ENCODE results near the gene KCNMA1. TPM values are rescaled to one million over a fixed set of nuclear protein-coding genes. Genes with fewer than 3 reads are reported as not detected.

The KCNMA1 gene
- total RNA-seq, 1 experiment from 2014 or later: 0.49 TPM

- Histone ChIP-seq H3K4me3 (replicated peaks in 1 of 2; ENCODE audit: low read depth in 1 of 2, low read length in 2 of 2) (no peak overlapping the region), H4K20me1 (ENCODE audit: insufficient read depth) (no peaks in the 10 kb centered on the region), H3K9me2 (ENCODE audit: insufficient read depth) (no peaks in the 10 kb centered on the region), H3K4me1 (ENCODE audit: control insufficient read depth in 1 of 2, insufficient read depth in 2 of 2, low read length in 2 of 2) (no peaks in the 10 kb centered on the region), H2AFZ (ENCODE audit: low read depth, low read length, poor library complexity, severe bottlenecking) (no peak overlapping the region), H3K27ac (ENCODE audit: low read depth, low read length) (no peak overlapping the region), H3K79me2 (ENCODE audit: insufficient read depth, low read length) (no peaks in the 10 kb centered on the region), H3K36me3 (ENCODE audit: control insufficient read depth in 1 of 2, insufficient read depth in 2 of 2, low read length in 2 of 2) (no peaks in the 10 kb centered on the region), H3K4me2 (ENCODE audit: low read length) (no peak overlapping the region), H3K9me3 (ENCODE audit: control insufficient read depth in 1 of 2, insufficient read depth in 1 of 2, low read depth in 1 of 2, low read length in 2 of 2) (no peaks in the 10 kb centered on the region), H3K27me3 (ENCODE audit: insufficient read depth, low read length) (peaks cover 28% of the 10 kb centered on the region), H3K9ac (ENCODE audit: low read length) (no peak overlapping the region)
- CTCF ChIA-PET: no interaction called here
- intact Hi-C loops (cut with micrococcal nuclease): no loop called here
- no peak for ATAC-seq
- POLR2A ChIA-PET: no interaction called here
- RAD21 ChIA-PET (ENCODE audit: low non-redundant PET in 1 of 2, low total read pairs in 2 of 2, uncharacterized antibody in 2 of 2, unreplicated experiment in 2 of 2): no interaction called here
- BruUV-seq (replicated peaks): no TSS peak
- no peak for DNase-seq (ENCODE audit: low read depth, low spot score)
- TF ChIP-seq ZFX (IDR thresholded peaks at IDR 0.05) (no peak), FOSL1 (IDR thresholded peaks at IDR 0.05; ENCODE audit: low read depth) (no peak), CTCF (IDR thresholded peaks at IDR 0.05 in 2 of 3, conservative IDR thresholded peaks at IDR 0.05 in 1 of 3; ENCODE audit: borderline replicate concordance in 1 of 3, insufficient read depth in 1 of 3, low read depth in 2 of 3, low read length in 2 of 3) (no peak), ZNF274 (IDR thresholded peaks at IDR 0.05; ENCODE audit: low read depth, low read length) (no peak), CEBPB (IDR thresholded peaks at IDR 0.05; ENCODE audit: low read depth) (no peak), CBX3 (IDR thresholded peaks at IDR 0.05; ENCODE audit: low read depth) (no peak), POLR2A (IDR thresholded peaks at IDR 0.05; ENCODE audit: borderline replicate concordance, extremely low read depth, insufficient read depth, insufficient read length) (no peak), ZBTB33 (IDR thresholded peaks at IDR 0.05; ENCODE audit: extremely low read depth, insufficient replicate concordance, low read length) (no peak), SRF (IDR thresholded peaks at IDR 0.05; ENCODE audit: low read depth) (no peak), RAD21 (IDR thresholded peaks at IDR 0.05; ENCODE audit: low read depth) (no peak), SIN3A (IDR thresholded peaks at IDR 0.05; ENCODE audit: low read depth) (no peak), POLR2AphosphoS5 (IDR thresholded peaks at IDR 0.05; ENCODE audit: low read depth, low read length) (no peak), EGR1 (IDR thresholded peaks at IDR 0.05; ENCODE audit: low read depth) (no peak)
- TF ChIP-seq, protein P1, sequence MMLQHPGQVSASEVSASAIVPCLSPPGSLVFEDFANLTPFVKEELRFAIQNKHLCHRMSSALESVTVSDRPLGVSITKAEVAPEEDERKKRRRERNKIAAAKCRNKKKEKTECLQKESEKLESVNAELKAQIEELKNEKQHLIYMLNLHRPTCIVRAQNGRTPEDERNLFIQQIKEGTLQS (IDR thresholded peaks at IDR 0.05): no peak
Measured at GRCh38 chr10:76829724-76830123, 807.9 kb downstream of the KCNMA1 start.

Data from HCT116 (cell line).